Ishikawa (cell line): ENCODE measurements around the gene ORC5.

ENCODE experiments used
- CEBPB ChIP-seq: IDR thresholded peaks from 2 replicates; pipeline ENCODE4 v1.6.1; 2012
- CREB1 ChIP-seq: IDR thresholded peaks from 2 replicates; pipeline ENCODE4 v1.6.1; 2012; ENCODE audit warnings: low read depth
- EGR1 ChIP-seq: IDR thresholded peaks from 2 replicates; pipeline ENCODE4 v1.6.1; 2012
- EP300 ChIP-seq: IDR thresholded peaks from 2 replicates; pipeline ENCODE4 v1.6.1; 2012; ENCODE audit warnings: borderline replicate concordance
- FOXM1 ChIP-seq: IDR thresholded peaks from 2 replicates; pipeline ENCODE4 v1.6.1; 2012; ENCODE audit warnings: low read depth, borderline replicate concordance
- NFIC ChIP-seq: IDR thresholded peaks from 2 replicates; pipeline ENCODE4 v1.6.1; 2012
- RAD21 ChIP-seq: IDR thresholded peaks from 2 replicates; pipeline ENCODE4 v1.6.1; 2012; ENCODE audit warnings: low read depth
- TAF1 ChIP-seq: IDR thresholded peaks from 2 replicates; pipeline ENCODE4 v1.6.1; 2012; ENCODE audit warnings: low read depth, mild to moderate bottlenecking
- TCF12 ChIP-seq: IDR thresholded peaks from 2 replicates; pipeline ENCODE4 v1.6.1; 2012; ENCODE audit warnings: low read depth
- TEAD4 ChIP-seq: IDR thresholded peaks from 2 replicates; pipeline ENCODE4 v1.6.1; 2012
- YY1 ChIP-seq: IDR thresholded peaks from 2 replicates; pipeline ENCODE4 v1.6.1; 2012; ENCODE audit warnings: low read depth
- ZBTB7A ChIP-seq: IDR thresholded peaks from 2 replicates; pipeline ENCODE4 v1.6.1; 2012; ENCODE audit warnings: low read depth
- TF ChIP-seq, protein P1 (sequence below): IDR thresholded peaks from 2 replicates; pipeline ENCODE4 v1.6.1; 2012
- TF ChIP-seq, protein P2 (sequence below): IDR thresholded peaks from 2 replicates; pipeline ENCODE4 v1.6.1; 2012; ENCODE audit warnings: low read depth, mild to moderate bottlenecking
- TF ChIP-seq, protein P3 (sequence below): IDR thresholded peaks from 2 replicates; pipeline ENCODE4 v1.6.1; 2012

Gene ORC5

DNA sequence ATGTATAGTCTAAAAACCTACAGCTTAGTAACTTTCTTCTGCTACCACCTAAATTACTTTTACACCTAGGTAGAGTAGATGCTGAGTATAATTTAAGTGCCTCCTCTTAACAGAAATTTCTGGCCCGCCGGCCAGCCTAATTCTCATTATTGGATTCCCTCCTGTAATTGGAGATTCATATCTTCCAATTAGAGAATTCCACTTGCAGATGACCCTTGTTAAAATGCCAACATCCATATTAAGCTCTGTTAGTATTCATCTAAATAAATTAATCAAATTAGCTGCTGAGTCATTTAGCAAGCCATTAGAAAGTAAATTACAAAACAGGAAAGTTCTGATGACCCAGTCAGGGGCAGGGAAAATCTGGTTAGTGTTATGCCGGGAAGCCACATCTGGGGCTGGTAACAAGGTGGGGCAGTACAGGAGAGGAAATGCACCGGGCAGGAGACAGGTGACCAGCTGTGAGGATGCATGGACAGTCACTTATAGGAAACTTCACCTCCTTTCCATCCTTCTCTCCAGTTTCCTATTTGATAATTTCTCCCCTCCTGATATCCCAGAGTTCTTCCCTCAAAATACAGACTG, 82.8 kb downstream of the ORC5 start:
- TF ChIP-seq TEAD4: no peak
- no peak for TF ChIP-seq ZBTB7A
- TF ChIP-seq FOXM1: no peak
- no peak for TF ChIP-seq EGR1
- TF ChIP-seq CEBPB: no peak
- TF ChIP-seq YY1: no peak
- TF ChIP-seq, protein P1, sequence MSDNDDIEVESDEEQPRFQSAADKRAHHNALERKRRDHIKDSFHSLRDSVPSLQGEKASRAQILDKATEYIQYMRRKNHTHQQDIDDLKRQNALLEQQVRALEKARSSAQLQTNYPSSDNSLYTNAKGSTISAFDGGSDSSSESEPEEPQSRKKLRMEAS: no peak
- TF ChIP-seq, protein P2, sequence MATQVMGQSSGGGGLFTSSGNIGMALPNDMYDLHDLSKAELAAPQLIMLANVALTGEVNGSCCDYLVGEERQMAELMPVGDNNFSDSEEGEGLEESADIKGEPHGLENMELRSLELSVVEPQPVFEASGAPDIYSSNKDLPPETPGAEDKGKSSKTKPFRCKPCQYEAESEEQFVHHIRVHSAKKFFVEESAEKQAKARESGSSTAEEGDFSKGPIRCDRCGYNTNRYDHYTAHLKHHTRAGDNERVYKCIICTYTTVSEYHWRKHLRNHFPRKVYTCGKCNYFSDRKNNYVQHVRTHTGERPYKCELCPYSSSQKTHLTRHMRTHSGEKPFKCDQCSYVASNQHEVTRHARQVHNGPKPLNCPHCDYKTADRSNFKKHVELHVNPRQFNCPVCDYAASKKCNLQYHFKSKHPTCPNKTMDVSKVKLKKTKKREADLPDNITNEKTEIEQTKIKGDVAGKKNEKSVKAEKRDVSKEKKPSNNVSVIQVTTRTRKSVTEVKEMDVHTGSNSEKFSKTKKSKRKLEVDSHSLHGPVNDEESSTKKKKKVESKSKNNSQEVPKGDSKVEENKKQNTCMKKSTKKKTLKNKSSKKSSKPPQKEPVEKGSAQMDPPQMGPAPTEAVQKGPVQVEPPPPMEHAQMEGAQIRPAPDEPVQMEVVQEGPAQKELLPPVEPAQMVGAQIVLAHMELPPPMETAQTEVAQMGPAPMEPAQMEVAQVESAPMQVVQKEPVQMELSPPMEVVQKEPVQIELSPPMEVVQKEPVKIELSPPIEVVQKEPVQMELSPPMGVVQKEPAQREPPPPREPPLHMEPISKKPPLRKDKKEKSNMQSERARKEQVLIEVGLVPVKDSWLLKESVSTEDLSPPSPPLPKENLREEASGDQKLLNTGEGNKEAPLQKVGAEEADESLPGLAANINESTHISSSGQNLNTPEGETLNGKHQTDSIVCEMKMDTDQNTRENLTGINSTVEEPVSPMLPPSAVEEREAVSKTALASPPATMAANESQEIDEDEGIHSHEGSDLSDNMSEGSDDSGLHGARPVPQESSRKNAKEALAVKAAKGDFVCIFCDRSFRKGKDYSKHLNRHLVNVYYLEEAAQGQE: no peak
- TF ChIP-seq TCF12: no peak
- TF ChIP-seq TAF1: no peak
- TF ChIP-seq NFIC: no peak

DNA sequence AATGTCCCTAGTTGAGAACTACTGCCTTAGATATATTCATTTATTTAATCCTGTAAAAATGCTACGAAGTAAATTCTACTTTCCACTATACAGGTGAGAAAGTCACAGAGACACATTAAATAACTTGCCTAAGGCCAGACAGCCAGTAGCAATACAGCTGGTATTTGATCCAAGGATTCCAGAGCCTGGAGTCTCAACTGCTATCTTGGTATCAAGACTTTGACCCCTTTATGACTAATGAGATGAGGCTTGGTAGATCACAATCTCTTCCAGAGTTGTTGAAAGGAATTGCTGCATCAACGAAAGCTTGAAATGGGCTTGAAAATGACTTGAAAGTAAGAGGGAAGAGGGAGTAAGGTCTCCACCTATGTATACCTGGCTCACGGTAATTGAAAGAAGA, 83.3 kb downstream of the ORC5 start:
- TF ChIP-seq YY1 (no peak), ZBTB7A (no peak), EGR1 (no peak)

DNA sequence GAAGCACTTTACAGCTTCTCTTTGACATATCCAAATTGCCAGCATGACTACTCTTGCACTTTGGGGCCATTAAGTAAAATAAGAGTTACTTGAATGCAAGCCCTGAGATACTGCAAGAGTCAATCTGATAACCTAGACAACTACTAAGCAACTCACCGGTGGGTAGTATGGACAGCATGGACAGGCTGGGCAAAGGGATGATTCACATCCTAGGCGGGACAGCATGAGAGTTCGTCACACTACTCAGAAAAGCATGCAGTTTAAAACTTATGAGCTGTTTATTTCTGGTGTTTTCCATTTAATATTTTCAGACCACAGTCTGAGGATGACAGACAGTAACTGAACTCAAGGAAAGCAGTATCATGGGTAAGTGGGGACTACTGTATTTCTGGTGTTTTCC, 84.0 kb downstream of the ORC5 start:
- TF ChIP-seq EGR1 (no peak), NFIC (no peak), TAF1 (no peak), YY1 (no peak), FOXM1 (no peak), TCF12 (no peak), CEBPB (no peak), RAD21 (no peak), TEAD4 (no peak), CREB1 (no peak), ZBTB7A (no peak), EP300 (no peak)
- TF ChIP-seq, protein P2: no peak
- TF ChIP-seq, protein P3, sequence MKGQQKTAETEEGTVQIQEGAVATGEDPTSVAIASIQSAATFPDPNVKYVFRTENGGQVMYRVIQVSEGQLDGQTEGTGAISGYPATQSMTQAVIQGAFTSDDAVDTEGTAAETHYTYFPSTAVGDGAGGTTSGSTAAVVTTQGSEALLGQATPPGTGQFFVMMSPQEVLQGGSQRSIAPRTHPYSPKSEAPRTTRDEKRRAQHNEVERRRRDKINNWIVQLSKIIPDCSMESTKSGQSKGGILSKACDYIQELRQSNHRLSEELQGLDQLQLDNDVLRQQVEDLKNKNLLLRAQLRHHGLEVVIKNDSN: no peak
- TF ChIP-seq, protein P1: no peak

DNA sequence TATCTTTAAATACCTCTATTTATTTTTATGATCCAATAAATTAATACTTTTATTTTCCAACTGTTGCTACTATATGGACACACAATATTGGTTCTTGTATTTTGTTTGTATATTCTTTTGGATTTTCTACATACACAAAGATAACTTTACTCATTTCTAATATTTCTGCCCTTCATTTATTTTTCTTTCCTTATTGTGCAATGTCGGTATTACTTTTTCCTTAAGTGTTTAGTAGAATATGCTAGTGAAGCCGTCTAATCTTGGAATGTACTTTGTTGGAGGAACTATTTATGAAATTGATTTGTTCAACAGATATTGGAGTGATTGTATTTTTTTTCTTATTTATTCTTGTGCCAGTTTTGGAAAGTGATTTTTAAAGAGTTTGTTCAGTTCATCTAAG, 94.0 kb downstream of the ORC5 start:
- TF ChIP-seq TAF1 (no peak), CEBPB (no peak), FOXM1 (no peak), TEAD4 (no peak), RAD21 (no peak), NFIC (no peak), YY1 (no peak), TCF12 (no peak), EP300 (no peak), CREB1 (no peak), ZBTB7A (no peak)
- TF ChIP-seq, protein P2: no peak
- TF ChIP-seq, protein P3: no peak
- TF ChIP-seq, protein P1: no peak

DNA sequence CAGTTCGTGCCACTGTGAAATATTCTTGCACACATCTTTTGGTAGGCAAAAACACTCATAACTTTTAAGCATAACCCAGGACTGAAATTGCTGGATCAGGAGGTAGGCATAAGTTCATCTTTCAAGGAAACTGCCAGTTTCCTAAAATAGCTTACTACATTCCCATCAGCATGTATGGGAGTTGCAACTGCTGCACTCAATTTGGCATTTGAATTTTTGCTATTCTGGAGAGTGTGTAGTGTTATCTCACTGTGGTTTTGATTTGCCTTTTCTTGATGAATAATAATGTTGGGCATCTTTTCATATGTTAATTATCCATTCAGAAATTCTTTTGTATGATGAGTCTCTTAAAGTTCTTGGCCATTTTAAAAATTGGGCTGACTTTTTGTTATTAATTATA, 95.2 kb downstream of the ORC5 start:
- TF ChIP-seq YY1 (no peak), CREB1 (no peak), TAF1 (no peak)
- TF ChIP-seq, protein P2: no peak
- TF ChIP-seq, protein P3: no peak
